KOPT-K1 (cell line): ENCODE measurements around the gene ZBTB40.

ENCODE experiments used
- H3K27ac ChIP-seq: fragments of 200-600 bp; sonication (generic); 2 replicates; pipeline ENCODE4 v1.5.1; 2016; ENCODE audit warnings: antibody characterized with exemption, mild to moderate bottlenecking, low read depth, low read length; ENCODE audit not compliant: poor library complexity, severe bottlenecking
- H3K36me3 ChIP-seq: fragments of 200-600 bp; sonication (generic); 2 replicates; pipeline ENCODE4 v1.5.1; 2017; ENCODE audit warnings: antibody characterized with exemption, mild to moderate bottlenecking, low read length, moderate library complexity; ENCODE audit not compliant: insufficient read depth
- H3K9me3 ChIP-seq: fragments of 200-600 bp; sonication (generic); 2 replicates; pipeline ENCODE4 v1.5.1; 2017; ENCODE audit warnings: antibody characterized with exemption, low read length, mild to moderate bottlenecking; ENCODE audit not compliant: insufficient read depth, poor library complexity, severe bottlenecking

Gene ZBTB40

DNA sequence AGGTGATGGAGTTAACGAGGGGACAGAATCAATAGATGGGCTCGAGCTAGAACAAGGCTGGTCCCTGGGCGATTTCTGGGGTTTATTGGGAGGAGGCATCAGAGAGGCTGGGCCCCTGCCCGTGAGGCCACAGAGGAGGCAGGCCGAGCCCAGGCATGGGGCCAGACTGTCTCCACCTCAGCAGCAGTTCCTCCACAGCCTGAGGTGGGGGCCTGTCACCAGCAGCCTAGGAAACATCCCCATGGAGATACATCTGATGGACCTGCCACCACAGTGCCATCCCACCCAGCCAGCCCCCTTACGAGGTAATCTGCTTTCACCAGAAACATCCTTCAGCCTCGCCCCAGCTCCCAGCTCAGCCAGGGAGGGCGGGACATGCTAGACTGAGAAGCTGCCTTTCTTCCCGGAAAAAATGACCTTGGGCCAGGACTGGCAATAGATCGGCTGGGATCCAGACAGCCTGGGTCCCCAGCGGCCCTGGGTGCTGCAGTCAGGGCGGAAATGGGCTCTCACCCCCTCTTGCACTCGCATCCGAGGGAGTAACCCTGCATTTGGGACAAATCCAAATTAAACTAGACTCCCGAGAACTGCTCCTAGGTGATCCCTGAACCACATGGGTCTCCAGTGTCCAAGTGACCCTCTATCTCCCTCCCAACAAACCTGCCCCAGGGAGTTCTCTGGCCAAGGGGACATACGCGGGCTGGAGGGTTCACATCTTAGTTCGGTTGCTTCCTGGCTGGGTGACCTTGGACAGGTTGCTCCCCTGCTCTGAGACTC is 101.6 kb downstream of the ZBTB40 start:
- no peaks in the 10 kb centered on the region for H3K36me3 ChIP-seq
- no peak overlapping the region for H3K27ac ChIP-seq
- no peaks in the 10 kb centered on the region for H3K9me3 ChIP-seq

DNA sequence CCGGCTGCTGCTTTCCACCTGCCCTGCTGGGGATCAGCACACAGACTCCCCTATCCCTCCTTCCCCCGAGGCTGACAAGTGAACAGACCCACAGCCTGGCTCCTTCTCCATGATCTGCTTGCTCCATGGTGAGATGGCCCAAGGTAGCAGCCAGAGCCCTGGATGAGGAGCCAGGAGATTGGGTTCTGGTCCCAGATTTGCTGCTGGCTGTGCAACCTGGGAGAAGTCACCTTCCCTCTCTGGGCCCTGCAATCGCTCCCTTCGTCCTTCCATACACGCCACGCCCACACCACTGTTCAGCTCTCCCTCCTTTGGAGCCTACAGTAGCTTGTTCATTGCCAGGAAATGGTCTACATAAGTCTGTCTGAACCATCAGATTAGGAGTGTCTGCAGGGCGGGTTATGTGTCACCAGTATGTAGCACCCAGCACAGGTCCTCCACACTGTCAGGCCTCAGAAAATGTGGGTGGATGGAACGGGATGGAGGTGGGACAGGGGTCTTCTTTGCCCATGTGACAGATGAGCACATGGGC is 102.4 kb downstream of the ZBTB40 start:
- H3K36me3 ChIP-seq: no peaks in the 10 kb centered on the region
- H3K27ac ChIP-seq: no peak overlapping the region

DNA sequence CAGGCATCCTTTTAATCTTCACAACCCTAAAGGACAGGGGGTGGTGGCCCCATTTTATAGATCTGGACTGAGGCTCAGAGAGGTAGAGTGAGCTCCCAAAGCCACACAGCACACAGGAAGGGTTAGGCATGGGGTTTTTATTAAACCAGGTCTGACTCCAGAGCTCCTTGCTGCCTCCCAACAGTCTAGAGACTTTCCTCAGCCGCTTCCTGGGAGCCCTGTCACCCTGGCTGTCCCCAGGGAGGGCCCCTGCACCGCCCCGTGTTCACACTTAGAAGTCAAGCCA is 103.7 kb downstream of the ZBTB40 start:
- no peaks in the 10 kb centered on the region for H3K9me3 ChIP-seq
- H3K36me3 ChIP-seq: no peaks in the 10 kb centered on the region
- no peak overlapping the region for H3K27ac ChIP-seq

More for the DNA sequence above, 102.4 kb downstream of the ZBTB40 start:
- no peaks in the 10 kb centered on the region for H3K9me3 ChIP-seq

DNA sequence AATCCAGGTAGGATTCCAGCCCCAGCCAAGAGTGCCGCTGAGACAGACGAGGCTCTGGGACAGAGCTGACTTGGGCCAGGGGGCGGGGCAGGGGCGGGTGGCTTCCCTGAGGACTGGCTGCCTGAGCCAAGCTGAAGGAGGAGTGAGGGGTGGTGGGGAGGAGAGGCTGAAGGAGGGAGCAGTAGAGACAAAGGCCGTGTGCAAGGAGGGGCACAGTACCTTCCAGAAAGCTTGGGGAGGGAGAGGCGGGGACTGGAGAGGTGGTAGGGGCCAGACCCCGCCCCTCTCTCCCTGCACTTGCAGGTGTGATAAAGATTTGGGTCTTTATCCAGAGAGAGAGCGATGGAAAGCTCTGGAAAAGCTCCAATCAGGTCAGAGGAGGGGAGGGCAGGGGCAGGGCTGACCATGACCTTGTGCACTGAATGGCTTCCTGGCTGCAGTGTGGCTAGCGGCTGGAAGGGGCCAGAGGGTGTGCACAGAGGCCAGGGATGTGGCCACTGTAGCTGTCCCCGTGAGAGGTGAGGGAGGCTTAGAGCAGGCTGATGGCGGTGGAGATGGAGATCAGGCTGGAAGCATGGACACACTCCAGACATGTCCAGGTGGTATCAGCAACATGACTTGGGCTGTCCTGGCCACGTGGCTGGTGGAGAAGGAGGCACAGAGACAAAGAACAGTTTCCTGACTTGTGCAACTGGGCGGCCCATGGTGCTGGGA is 104.9 kb downstream of the ZBTB40 start:
- no peaks in the 10 kb centered on the region for H3K36me3 ChIP-seq
- H3K27ac ChIP-seq: no peak overlapping the region
- H3K9me3 ChIP-seq: no peaks in the 10 kb centered on the region

DNA sequence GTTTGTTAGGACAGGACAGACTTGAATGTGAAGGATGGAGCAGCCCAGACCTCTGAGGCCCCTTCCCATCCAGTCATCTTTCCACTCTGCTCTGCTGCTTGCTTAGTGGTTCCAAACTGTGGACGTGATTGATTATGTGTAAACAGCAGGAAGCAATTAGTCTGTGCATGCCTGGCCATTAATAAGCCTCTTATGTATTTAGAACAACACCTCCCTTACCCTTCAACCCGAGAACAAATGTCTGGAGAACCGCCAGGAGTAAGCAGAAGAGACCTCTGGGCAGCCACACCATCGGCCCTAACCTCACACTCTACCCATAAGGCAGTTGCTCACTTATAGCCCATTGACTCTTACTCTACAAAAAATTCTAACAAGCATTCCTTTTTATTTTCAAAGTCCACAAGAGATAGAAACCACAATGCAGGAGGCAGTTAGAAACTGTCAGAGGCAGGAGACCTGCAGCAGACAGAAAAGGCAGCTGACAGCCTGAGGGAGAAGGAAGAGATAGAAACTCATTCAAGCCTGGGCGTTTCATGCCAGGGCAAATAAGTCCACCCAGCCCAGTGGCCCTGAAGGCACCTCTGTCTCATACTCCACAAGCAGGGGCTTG is 105.8 kb downstream of the ZBTB40 start:
- Histone ChIP-seq H3K36me3 (no peaks in the 10 kb centered on the region), H3K9me3 (no peaks in the 10 kb centered on the region), H3K27ac (no peak overlapping the region)

DNA sequence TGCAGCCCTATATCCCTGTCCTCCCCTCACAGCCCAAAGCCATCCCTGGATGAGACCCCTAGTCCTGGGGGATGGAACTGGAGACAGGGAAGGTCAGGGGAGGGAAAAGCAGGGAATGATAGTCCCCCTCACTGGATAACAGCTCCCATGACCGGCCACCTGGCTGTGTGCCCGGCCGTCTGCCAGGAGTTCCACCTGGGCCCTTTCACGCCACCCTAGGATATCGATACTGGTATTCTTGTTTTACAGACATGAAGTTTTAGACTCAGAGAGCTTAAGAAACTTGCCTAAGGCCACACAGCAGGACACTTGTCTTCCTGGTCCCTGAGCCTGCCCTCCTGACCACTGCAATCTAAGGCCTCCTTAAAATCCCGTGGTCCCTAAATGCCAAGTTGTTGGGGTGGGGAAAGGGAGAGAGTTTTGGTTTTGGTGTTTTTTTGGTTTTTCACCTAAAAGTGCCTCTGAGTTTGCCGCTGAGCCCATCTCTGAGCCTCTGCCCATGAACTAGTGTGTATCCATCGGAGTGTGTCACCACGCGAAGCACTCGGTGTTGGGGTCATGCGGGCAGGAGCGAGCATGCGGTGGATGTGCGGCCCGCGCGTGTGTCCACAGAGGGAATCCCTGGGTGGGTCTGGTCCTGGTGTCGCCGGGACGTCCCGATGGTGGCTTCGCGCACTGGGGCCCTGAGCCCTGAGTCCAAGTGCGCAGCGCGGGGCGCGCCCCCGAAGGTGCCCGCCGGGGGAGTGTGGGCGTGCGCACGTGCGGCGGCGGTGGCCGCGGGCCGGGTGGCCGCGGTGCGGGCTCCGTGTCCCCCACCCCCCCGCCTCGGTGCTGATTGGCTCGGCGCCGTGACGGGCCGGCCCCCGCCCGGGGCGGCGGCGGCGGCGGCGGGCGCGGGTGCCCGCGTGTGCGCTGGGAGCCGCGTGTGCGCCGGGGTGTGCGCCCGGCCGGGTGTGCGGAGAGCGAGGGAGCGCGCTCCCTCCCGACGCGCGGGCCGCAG is 111.2 kb downstream of the ZBTB40 start, which contains the start of gene EPHA8:
TSS of gene EPHA8 (plus strand) at position 906 of the 1,000 bp plus-strand sequence. CDS start 147 bp downstream, outside the sequence.
- H3K9me3 ChIP-seq: no peaks in the 10 kb centered on the region
- no peak within 1 kb of the TSS for H3K27ac ChIP-seq
- H3K36me3 ChIP-seq: no peaks in the 10 kb centered on the region

DNA sequence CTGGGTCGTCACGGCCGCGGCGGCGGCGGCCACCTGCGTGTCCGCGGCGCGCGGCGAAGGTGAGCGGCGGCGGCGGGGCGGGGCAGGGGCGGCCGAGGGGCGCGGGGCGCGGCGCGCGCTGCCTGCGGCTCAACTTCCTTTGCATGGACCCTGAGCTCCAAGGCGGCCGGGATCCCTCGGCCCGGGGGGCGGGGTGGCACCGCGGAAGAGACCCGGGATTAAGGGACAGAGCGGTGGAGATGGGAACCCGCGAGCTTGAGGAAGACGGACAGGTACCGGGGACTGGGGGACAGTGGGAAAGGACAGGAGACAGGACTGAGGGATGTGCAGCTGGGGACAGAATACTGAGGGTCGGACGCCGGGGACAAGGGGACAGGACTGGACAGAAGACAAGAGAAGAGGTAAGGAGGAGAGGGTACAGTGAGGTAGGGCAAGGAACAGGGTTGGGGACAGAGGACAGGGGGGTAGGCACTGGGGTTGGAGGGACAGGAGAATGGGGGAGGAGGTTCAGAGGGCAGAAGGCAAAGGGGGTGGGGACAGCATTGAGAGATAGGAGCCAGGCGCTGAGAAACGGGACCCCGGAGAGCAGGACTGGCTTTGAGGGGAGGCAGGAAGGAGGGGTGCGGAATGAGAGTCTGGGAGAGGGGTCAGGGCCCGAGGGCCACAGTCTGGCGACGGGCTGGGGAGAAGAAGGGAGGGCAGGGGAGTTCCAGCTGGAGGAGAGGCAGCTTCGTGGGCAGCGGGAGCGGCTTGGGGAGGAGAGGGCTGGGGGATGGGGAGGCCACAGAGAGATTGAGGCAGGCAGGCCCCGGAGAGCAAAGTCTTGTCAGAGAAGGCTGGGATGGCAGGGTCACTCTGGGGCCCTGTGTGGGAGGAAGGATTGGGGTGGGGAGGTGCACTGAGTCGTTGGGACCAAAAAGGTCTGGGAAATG is 112.3 kb downstream of the ZBTB40 start:
- H3K36me3 ChIP-seq: no peaks in the 10 kb centered on the region
- no peak overlapping the region for H3K27ac ChIP-seq
- no peaks in the 10 kb centered on the region for H3K9me3 ChIP-seq

DNA sequence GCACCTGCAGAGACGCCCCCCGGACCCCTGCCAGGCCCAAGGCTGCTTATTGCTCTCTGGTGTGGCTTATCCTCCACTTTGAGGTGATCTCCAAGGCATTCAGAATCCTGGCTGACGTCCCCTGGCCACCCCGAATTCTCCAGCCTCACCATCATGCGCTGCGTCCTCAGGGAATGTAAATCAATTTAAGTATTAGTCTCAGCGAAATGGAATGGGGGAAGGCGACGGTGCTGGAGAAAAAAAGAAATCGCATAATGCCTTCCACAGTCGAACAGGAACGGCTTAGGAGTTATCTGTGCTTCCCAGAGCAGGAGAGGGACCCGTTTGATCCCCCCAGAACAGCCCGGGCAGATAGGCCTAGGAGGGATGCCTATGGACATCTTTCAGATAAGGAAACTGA is 114.5 kb downstream of the ZBTB40 start:
- H3K36me3 ChIP-seq: no peaks in the 10 kb centered on the region
- H3K9me3 ChIP-seq: no peaks in the 10 kb centered on the region
- H3K27ac ChIP-seq: no peak overlapping the region

DNA sequence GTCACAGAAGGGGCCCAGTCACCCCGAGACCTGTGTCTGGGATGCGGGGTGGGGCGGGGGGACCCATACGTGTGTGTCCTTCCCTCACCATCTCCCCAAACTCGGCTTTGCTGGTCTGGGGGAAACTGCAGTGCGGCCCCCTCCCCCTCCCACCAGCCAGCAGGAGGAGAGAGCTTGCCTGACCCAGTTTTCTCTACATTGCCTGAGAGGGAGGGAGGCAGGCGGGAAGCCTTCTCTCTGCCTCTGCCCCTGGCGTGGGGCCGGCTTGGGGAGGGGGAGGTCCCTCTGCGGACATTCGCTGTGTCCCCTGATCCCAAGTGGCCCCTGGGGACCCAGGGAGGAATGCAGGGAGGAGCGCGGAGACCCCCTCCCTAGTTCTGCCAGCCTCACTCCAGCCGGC is 115.5 kb downstream of the ZBTB40 start:
- Histone ChIP-seq H3K36me3 (no peaks in the 10 kb centered on the region), H3K27ac (no peak overlapping the region), H3K9me3 (no peaks in the 10 kb centered on the region)

DNA sequence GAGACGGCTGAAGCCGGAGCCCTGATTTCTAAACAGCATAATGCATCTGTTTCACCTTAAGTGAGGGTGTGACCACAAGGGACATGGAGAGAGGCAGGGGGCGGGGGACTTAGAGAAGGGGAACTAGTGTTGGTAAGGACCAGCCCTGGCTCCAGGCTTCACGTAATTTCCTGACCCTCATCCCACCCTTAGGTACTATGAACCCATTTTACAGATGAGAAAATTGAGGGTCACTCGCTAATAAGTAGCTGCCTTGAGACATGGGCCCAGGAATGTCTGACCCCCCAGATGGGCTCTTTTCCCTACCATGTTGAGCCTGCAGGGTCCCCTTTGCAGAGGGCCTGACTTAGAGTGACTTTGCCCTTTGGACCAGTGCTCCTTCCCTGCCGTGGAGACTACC is 116.3 kb downstream of the ZBTB40 start:
- Histone ChIP-seq H3K27ac (no peak overlapping the region), H3K36me3 (no peaks in the 10 kb centered on the region), H3K9me3 (no peaks in the 10 kb centered on the region)

DNA sequence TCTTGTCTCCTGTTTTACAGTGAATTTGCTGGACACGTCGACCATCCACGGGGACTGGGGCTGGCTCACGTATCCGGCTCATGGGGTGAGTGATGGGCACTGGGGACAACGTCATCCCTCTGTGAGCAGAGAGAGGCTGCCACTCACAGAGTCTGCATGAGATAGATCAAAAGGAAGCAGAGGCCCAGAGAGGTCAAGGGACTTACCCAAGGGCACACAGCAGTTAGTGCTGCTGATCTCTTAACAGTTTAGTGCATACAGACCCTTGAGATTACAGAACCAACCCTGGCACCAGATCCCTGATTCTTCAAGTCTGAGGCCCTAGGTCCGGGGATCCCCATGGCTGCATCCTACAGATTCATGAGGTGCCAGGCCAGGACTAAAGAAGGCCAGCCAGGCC is 117.6 kb downstream of the ZBTB40 start:
- Histone ChIP-seq H3K9me3 (no peaks in the 10 kb centered on the region), H3K27ac (no peak overlapping the region), H3K36me3 (no peaks in the 10 kb centered on the region)

DNA sequence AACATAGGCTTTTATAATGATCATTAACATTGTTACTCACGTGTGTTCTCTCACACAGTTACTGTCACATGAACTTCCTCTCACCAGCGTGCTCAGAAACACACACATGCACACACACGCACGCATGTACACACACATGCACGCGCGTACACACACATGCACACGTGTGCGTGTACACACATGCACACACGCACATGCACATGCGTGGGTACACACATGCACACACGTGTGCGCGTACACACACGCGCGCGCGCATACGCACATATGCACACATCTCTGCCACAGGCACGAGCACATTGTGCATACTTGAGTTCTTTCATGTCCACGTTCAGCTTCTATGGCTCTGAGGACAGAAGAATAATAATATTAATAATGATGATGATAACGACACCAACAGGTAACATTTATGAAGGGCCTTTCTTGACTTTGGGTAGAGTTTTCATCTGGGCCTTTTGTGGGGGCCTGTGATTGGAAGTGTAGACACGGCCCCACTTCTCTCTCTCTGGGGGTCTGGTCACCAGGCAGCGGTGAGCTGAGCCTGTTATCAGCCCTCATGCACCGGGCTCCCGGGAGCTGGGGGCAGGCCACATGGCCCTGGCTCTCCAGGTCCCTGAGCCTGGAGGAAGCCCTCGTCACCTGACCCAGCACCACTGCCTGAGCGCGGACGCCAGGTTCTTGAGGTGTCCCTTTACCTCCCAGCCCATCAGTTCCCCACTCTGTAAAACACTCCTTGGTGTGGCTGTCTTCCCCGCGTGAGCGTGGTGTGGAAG is 118.7 kb downstream of the ZBTB40 start:
- Histone ChIP-seq H3K36me3 (no peaks in the 10 kb centered on the region), H3K27ac (no peak overlapping the region), H3K9me3 (no peaks in the 10 kb centered on the region)

DNA sequence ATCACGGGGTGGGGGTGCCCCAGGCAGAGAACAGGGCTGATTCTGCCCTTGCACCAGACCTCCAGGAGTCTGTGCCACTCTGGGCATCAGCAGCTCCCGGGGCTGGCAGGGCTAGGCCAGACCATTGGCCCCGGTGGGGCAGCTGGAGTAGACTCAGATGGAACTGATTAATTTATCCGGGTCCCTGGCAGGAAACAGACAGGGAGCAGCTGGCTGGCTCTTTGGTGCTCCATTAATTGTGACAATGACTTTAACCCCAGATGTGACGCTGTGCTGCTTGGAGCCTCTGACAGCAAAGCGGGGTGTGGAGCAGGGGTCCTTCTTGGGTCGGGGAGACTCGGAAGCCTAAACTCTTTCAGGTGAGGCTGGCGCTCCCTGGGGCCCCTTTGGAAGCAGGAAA is 121.2 kb downstream of the ZBTB40 start:
- Histone ChIP-seq H3K36me3 (no peaks in the 10 kb centered on the region), H3K27ac (no peak overlapping the region), H3K9me3 (peaks cover 6% of the 10 kb centered on the region)
